ENCODE measurements around the gene PLAGL2.
"Not testable (repeated sequence)": the region's sequence is repeated elsewhere in the genome, so short reads cannot be mapped to it uniquely, and the experiment has no call there.

The PLAGL2 gene, protein sequence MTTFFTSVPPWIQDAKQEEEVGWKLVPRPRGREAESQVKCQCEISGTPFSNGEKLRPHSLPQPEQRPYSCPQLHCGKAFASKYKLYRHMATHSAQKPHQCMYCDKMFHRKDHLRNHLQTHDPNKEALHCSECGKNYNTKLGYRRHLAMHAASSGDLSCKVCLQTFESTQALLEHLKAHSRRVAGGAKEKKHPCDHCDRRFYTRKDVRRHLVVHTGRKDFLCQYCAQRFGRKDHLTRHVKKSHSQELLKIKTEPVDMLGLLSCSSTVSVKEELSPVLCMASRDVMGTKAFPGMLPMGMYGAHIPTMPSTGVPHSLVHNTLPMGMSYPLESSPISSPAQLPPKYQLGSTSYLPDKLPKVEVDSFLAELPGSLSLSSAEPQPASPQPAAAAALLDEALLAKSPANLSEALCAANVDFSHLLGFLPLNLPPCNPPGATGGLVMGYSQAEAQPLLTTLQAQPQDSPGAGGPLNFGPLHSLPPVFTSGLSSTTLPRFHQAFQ

DNA sequence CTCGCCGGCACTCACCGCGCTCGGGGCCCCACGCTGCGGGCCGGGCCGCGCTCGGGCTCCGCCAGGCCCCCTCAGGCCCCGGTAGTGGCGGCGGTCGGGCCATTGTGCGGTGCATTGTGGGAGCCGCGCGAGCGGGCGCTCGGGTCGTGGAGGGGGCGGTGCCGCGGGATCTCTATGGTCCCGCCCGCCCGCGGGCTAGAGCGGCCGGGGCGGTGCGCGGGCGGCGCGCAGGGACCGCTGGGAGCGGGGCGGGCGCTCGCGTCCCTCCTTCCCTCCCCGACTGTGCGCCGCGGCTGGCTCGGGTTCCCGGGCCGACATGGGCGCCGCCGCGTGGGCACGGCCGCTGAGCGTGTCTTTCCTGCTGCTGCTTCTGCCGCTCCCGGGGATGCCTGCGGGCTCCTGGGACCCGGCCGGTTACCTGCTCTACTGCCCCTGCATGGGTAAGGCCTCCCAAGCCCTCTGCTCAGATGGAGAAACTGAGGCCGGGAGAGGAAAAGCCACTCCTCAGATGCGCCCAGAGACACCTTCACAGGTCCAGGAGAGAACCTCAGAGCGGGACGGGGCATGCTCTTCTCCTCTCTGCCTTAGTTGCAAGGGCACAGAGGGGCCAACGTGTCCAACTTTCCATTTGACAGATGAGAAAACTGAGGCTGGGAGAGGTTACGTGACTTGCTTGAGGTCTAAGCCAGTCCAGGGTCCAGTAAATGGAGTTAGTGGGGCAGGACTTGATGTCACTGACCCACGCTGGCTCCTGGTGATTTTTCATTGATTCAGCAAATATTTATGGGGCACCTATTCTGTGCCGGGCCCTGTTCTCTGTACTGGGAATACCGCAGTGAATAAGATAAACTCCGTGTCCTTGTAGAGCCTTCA lies at the start of gene PLAGL2, which contains the start of gene POFUT1:
TSS of gene PLAGL2 (minus strand) at position 118 of the 873 bp plus-strand sequence. CDS start 5,565 bp downstream, outside the sequence.
TSS of gene POFUT1 (plus strand) at position 255 of the 873 bp plus-strand sequence. CDS start at position 317, 62 bp downstream.
- ChIA-PET CTCF (no interaction called here), POLR2A (no interaction called here)

DNA sequence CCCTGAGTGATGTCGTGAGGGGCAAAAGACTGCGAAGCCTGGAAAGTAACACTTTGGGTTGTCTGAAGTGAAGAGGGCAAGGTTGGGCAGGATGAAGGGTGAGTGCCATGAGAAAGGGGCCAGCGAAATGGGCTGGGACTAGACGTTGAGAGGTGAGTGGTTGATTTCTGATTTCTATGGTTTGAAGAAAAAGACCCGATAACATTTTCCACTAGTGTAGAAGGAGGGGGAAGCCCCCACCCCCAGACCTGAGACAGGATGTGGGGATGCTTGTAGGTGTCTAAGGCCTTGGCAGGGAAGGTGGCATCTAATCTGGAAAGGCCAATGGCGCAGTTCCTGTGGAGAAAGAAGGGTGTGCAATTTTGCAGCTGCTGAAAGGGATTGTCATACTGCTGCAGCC lies 44.6 kb upstream of the PLAGL2 start:
- no peak for TF ChIP-seq CTCF (IDR thresholded peaks at IDR 0.05; ENCODE audit: control extremely low read depth, extremely low read depth, low read depth, missing control alignments)
- ChIA-PET POLR2A (no interaction called here), CTCF (interaction anchor here (1.6 to 1.7 kb wide), 2 partner anchors 13 to 20 kb away, joined by 5 read pairs; no protein-coding TSS in a partner anchor)
- DNase-seq (ENCODE audit: extremely low spot score), result peak; percentile 36

More for the DNA sequence above, at the start of gene PLAGL2, which contains the start of gene POFUT1:
- peak; percentile 99 for DNase-seq (ENCODE audit: extremely low spot score)
- peak; percentile 24 for TF ChIP-seq CTCF (IDR thresholded peaks at IDR 0.05; ENCODE audit: control extremely low read depth, extremely low read depth, low read depth, missing control alignments)

GRCh38 chr20:32251470-32251869 lies 43.9 kb upstream of the PLAGL2 start:
- ChIA-PET POLR2A (no interaction called here), CTCF (no interaction called here)
- DNase-seq (ENCODE audit: extremely low spot score), result no peak
- no peak for TF ChIP-seq CTCF (IDR thresholded peaks at IDR 0.05; ENCODE audit: control extremely low read depth, extremely low read depth, low read depth, missing control alignments)

DNA sequence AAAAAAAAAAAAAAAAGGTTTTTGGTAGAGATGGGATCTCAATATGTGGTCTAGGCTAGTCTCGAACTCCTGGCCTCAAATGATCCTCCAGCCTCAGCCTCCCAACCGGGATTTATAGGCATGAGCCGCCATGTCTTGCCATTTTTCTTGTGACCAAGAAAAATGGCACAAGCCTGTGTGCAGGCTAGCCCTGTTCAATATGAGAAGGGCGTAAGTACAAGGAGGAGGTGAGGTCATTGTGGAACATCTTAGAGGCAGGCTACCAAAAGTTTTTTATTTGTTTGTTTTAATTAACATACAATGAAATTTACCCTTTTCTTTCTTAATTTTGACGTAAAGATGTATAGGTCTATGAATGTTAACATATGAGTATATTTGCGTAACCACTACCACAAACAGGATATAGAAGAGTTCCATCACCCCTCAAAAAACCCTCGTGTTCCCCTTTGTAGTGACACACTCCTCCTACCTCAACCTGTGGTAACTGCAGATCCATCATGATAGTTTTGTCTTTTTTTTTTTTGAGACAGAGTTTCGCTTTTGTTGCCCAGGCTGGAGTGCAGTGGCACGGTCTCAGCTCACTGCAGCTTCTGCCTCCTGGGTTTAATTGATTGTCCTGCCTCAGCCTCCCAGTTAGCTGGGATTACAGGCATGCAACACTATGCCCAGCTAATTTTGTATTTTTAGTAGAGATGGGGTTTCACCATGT lies 41.6 kb upstream of the PLAGL2 start:
- CTCF ChIA-PET, result no interaction called here
- no peak for DNase-seq (ENCODE audit: extremely low spot score)
- POLR2A ChIA-PET, result no interaction called here
- no peak for TF ChIP-seq CTCF (IDR thresholded peaks at IDR 0.05; ENCODE audit: control extremely low read depth, extremely low read depth, low read depth, missing control alignments)

DNA sequence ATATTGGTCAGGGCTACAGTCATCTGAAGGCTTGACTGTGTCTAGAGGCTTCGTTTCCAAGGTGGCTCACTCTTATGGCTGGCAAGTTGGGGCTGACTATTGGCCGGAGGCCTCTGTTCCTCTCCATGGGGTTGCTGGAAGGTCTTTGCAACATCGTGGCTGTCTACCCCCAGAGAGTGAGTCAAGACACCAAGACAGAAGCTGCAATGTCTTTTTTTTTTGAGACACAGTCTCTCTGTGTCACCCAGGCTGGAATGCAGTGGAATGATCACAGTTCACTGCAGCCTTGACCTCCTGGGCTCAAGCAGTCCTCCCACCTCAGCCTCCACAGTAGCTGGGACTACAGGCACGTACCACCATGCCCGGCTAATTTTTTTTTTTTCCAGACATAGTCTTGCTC lies 40.5 kb upstream of the PLAGL2 start:
- ChIA-PET CTCF (no interaction called here), POLR2A (interaction anchor here (0.7 kb wide), 1 partner anchor 27 kb away, joined by 3 read pairs; no protein-coding TSS in a partner anchor)
- DNase-seq (ENCODE audit: extremely low spot score), result no peak
- TF ChIP-seq CTCF (IDR thresholded peaks at IDR 0.05; ENCODE audit: control extremely low read depth, extremely low read depth, low read depth, missing control alignments), result no peak

DNA sequence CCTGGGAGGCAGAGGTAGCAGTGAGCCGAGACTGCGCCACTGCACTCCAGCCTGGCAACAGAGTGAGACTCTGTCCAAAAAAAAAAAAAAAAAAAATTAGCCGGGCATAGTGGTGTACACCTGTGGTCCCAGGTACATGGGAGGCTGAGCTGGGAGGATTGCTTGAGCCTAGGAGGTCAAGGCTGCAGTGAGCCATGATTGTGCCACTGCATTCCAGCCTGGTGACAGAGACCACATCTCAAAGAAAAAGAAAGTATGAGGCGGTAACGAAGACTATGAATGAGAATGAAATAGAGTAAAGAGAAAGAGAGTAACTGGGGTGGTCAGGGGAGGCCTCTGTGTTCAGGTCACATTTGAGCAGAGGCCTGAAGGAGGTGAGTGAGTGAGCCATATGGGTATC lies 38.7 kb upstream of the PLAGL2 start:
- POLR2A ChIA-PET; DNase-seq (ENCODE audit: extremely low spot score): not testable (repeated sequence)
- CTCF ChIA-PET, result interaction anchor here (1.1 kb wide), 1 partner anchor 40 kb away, joined by 3 read pairs; no protein-coding TSS in a partner anchor

All from GM10248 (cell line).